ENCODE measurements around the gene MAMDC2.

Gene MAMDC2

DNA sequence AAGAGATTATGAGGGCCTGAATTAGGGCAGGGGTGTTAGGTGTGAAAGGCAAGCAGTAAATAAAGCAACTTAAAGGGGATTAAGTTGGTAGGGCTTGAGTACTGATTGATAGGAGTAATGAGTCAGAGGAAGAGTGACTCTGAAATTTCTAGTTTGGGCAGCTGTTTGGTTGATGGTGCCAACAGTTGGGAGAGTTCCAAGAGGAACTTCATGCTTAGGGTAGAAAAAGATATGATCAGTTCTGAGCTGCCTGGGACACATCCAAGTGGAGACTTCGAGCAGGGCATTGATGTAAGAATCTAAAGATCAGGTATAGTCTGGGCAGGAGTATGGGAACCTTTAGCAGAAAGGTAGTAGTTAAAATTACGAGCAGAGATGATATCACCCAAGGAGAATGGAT is 10.2 kb downstream of the MAMDC2 start:
- no peak overlapping the region for H3K23ac ChIP-seq (ENCODE audit: low read depth, low read length, poor library complexity)

GRCh38 chr9:70054521-70054920 is 10.9 kb downstream of the MAMDC2 start:
- Histone ChIP-seq H3K27me3 (ENCODE audit: control insufficient read depth in 3 of 3, insufficient read depth in 3 of 3, low read depth in 1 of 3, low read length in 3 of 3) (peaks cover 0 to 16% (median 0%) of the 10 kb centered on the region in 3 experiments), H2BK12ac (ENCODE audit: low read length) (no peak overlapping the region)

More for the DNA sequence above, 10.2 kb downstream of the MAMDC2 start:
- no peak overlapping the region for H4K8ac ChIP-seq (ENCODE audit: low read depth, low read length)
- H3K36me3 ChIP-seq (replicated peaks in 1 of 2; ENCODE audit: control insufficient read depth in 2 of 2, insufficient read depth in 2 of 2, low read length in 2 of 2) = peaks cover 0 to 3% of the 10 kb centered on the region in 2 donors
- no peak overlapping the region for H3K18ac ChIP-seq (ENCODE audit: low read length)
- H2BK5ac ChIP-seq (ENCODE audit: low read length) = no peak overlapping the region
- no peak overlapping the region for H2BK12ac ChIP-seq (ENCODE audit: low read length)
- H3K4me2 ChIP-seq (ENCODE audit: insufficient read depth, low read length, poor library complexity, severe bottlenecking) = no peak overlapping the region
- H3K27me3 ChIP-seq (ENCODE audit: control insufficient read depth in 3 of 3, insufficient read depth in 3 of 3, low read depth in 1 of 3, low read length in 3 of 3) = peaks cover 0 to 20% (median 0%) of the 10 kb centered on the region in 3 experiments
- H3K9me3 ChIP-seq (replicated peaks in 1 of 2; ENCODE audit: control insufficient read depth in 2 of 2, insufficient read depth in 1 of 2, low read depth in 1 of 2, low read length in 2 of 2) = no peaks in the 10 kb centered on the region
- H2BK120ac ChIP-seq (ENCODE audit: low read depth, low read length) = no peak overlapping the region
- H2BK15ac ChIP-seq (ENCODE audit: low read length) = no peak overlapping the region
- H3K4me1 ChIP-seq (ENCODE audit: control insufficient read depth in 2 of 2, insufficient read depth in 1 of 2, low read depth in 1 of 2, low read length in 2 of 2) = no peaks in the 10 kb centered on the region
- no peak overlapping the region for H3K27ac ChIP-seq (replicated peaks; ENCODE audit: low read length)
- no peak overlapping the region for H3K4me3 ChIP-seq (ENCODE audit: low read length in 2 of 2)
- H3K9ac ChIP-seq (ENCODE audit: low read depth, low read length, poor library complexity) = no peak overlapping the region
- H3K14ac ChIP-seq (ENCODE audit: low read length) = no peak overlapping the region
- H2AFZ ChIP-seq (ENCODE audit: low read length) = no peak overlapping the region
- no peak overlapping the region for H4K91ac ChIP-seq (ENCODE audit: low read depth, low read length, poor library complexity)
- H3K79me1 ChIP-seq (ENCODE audit: low read depth, low read length) = no peaks in the 10 kb centered on the region
- H2AK5ac ChIP-seq (ENCODE audit: low read depth, low read length) = no peak overlapping the region
- no peak for DNase-seq (ENCODE audit: low spot score)
- no peak overlapping the region for H3K4ac ChIP-seq (ENCODE audit: low read length)
- WGBS, 2 donors (ENCODE audit: extremely low coverage in 2 of 2, insufficient read length in 2 of 2, insufficient replicate concordance in 1 of 2) = no CpG with 5 or more reads among the region's 2 CpGs

DNA sequence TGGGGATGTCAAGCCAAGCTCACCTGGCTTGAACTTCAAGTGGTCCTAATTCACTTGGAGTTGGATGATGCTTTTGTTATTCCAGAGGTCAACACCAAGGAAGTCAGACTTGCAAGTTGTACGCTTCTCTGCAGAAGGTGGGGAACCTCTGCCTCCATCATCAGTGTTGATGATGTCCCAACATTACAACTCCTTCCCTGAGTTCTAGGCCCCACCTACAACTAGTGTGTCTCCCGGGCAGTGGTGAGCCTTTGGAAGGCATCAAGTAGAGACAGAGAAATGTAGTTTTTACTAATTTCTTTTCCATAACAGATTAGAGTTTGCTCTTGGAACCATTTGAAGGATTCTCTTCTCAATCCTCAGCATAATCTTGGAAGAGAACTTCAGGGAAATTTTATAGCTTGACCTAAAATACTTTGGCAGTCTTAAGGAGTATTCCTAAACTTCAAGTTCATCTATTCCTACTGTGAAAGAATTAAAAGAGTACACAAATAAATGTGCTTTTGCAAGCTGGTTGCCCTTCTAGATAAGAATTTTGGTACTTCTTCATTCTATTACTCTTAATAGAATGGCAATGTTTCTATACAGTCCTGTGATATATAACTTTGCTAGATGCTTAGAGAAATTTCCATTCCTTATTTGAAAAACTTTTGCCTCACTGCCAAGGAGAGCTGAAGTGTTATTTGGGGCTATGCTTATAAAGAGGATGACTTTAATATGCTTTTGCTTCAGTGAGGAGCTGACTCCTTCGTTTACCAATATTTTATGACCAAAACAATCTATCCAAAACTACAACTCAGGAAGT is 12.0 kb downstream of the MAMDC2 start:
- H3K23ac ChIP-seq (ENCODE audit: low read depth, low read length, poor library complexity) = no peak overlapping the region
- H3K18ac ChIP-seq (ENCODE audit: low read length) = no peak overlapping the region
- no peaks in the 10 kb centered on the region for H3K4me1 ChIP-seq (ENCODE audit: control insufficient read depth in 2 of 2, insufficient read depth in 1 of 2, low read depth in 1 of 2, low read length in 2 of 2)
- no peak overlapping the region for H3K4me2 ChIP-seq (ENCODE audit: insufficient read depth, low read length, poor library complexity, severe bottlenecking)
- H2AFZ ChIP-seq (ENCODE audit: low read length) = no peak overlapping the region
- peaks cover 0 to 2% of the 10 kb centered on the region in 2 donors for H3K36me3 ChIP-seq (replicated peaks in 1 of 2; ENCODE audit: control insufficient read depth in 2 of 2, insufficient read depth in 2 of 2, low read length in 2 of 2)
- no peak overlapping the region for H3K4me3 ChIP-seq (ENCODE audit: low read length in 2 of 2)
- DNase-seq (ENCODE audit: low spot score) = no peak
- WGBS, 2 donors (ENCODE audit: extremely low coverage in 2 of 2, insufficient read length in 2 of 2, insufficient replicate concordance in 1 of 2) = no CpG with 5 or more reads among the region's 3 CpGs
- H2BK5ac ChIP-seq (ENCODE audit: low read length) = no peak overlapping the region
- H3K27ac ChIP-seq (replicated peaks; ENCODE audit: low read length) = no peak overlapping the region
- no peak overlapping the region for H3K4ac ChIP-seq (ENCODE audit: low read length)
- no peaks in the 10 kb centered on the region for H3K79me1 ChIP-seq (ENCODE audit: low read depth, low read length)
- H3K14ac ChIP-seq (ENCODE audit: low read length) = no peak overlapping the region
- no peak overlapping the region for H4K8ac ChIP-seq (ENCODE audit: low read depth, low read length)
- no peaks in the 10 kb centered on the region for H3K9me3 ChIP-seq (replicated peaks in 1 of 2; ENCODE audit: control insufficient read depth in 2 of 2, insufficient read depth in 1 of 2, low read depth in 1 of 2, low read length in 2 of 2)
- no peak overlapping the region for H4K91ac ChIP-seq (ENCODE audit: low read depth, low read length, poor library complexity)
- no peak overlapping the region for H3K9ac ChIP-seq (ENCODE audit: low read depth, low read length, poor library complexity)
- no peak overlapping the region for H2BK15ac ChIP-seq (ENCODE audit: low read length)
- no peak overlapping the region for H2AK5ac ChIP-seq (ENCODE audit: low read depth, low read length)
- H3K27me3 ChIP-seq (ENCODE audit: control insufficient read depth in 3 of 3, insufficient read depth in 3 of 3, low read depth in 1 of 3, low read length in 3 of 3) = peaks cover 0 to 11% (median 0%) of the 10 kb centered on the region in 3 experiments
- H2BK12ac ChIP-seq (ENCODE audit: low read length) = no peak overlapping the region
- no peak overlapping the region for H2BK120ac ChIP-seq (ENCODE audit: low read depth, low read length)

More at GRCh38 chr9:70054521-70054920, 10.9 kb downstream of the MAMDC2 start:
- H4K91ac ChIP-seq (ENCODE audit: low read depth, low read length, poor library complexity) = no peak overlapping the region
- H3K9ac ChIP-seq (ENCODE audit: low read depth, low read length, poor library complexity) = no peak overlapping the region
- H4K8ac ChIP-seq (ENCODE audit: low read depth, low read length) = no peak overlapping the region
- no peaks in the 10 kb centered on the region for H3K4me1 ChIP-seq (ENCODE audit: control insufficient read depth in 2 of 2, insufficient read depth in 1 of 2, low read depth in 1 of 2, low read length in 2 of 2)
- no peak overlapping the region for H2AK5ac ChIP-seq (ENCODE audit: low read depth, low read length)
- no peak for DNase-seq (ENCODE audit: low spot score)
- H2BK120ac ChIP-seq (ENCODE audit: low read depth, low read length) = no peak overlapping the region
- H2BK15ac ChIP-seq (ENCODE audit: low read length) = no peak overlapping the region
- H2BK5ac ChIP-seq (ENCODE audit: low read length) = no peak overlapping the region
- 100% methylated on average over 1 of the region's 3 CpGs; no CpG with 5 or more reads in 1 of the 2 donors for WGBS, 2 donors (ENCODE audit: extremely low coverage in 2 of 2, insufficient read length in 2 of 2, insufficient replicate concordance in 1 of 2)
- no peak overlapping the region for H3K4me2 ChIP-seq (ENCODE audit: insufficient read depth, low read length, poor library complexity, severe bottlenecking)
- H3K4ac ChIP-seq (ENCODE audit: low read length) = no peak overlapping the region
- no peaks in the 10 kb centered on the region for H3K9me3 ChIP-seq (replicated peaks in 1 of 2; ENCODE audit: control insufficient read depth in 2 of 2, insufficient read depth in 1 of 2, low read depth in 1 of 2, low read length in 2 of 2)
- no peak overlapping the region for H2AFZ ChIP-seq (ENCODE audit: low read length)
- H3K23ac ChIP-seq (ENCODE audit: low read depth, low read length, poor library complexity) = no peak overlapping the region
- no peak overlapping the region for H3K14ac ChIP-seq (ENCODE audit: low read length)
- no peak overlapping the region for H3K18ac ChIP-seq (ENCODE audit: low read length)
- H3K27ac ChIP-seq (replicated peaks; ENCODE audit: low read length) = no peak overlapping the region
- peaks cover 0 to 3% of the 10 kb centered on the region in 2 donors for H3K36me3 ChIP-seq (replicated peaks in 1 of 2; ENCODE audit: control insufficient read depth in 2 of 2, insufficient read depth in 2 of 2, low read length in 2 of 2)
- H3K79me1 ChIP-seq (ENCODE audit: low read depth, low read length) = no peaks in the 10 kb centered on the region
- no peak overlapping the region for H3K4me3 ChIP-seq (ENCODE audit: low read length in 2 of 2)

DNA sequence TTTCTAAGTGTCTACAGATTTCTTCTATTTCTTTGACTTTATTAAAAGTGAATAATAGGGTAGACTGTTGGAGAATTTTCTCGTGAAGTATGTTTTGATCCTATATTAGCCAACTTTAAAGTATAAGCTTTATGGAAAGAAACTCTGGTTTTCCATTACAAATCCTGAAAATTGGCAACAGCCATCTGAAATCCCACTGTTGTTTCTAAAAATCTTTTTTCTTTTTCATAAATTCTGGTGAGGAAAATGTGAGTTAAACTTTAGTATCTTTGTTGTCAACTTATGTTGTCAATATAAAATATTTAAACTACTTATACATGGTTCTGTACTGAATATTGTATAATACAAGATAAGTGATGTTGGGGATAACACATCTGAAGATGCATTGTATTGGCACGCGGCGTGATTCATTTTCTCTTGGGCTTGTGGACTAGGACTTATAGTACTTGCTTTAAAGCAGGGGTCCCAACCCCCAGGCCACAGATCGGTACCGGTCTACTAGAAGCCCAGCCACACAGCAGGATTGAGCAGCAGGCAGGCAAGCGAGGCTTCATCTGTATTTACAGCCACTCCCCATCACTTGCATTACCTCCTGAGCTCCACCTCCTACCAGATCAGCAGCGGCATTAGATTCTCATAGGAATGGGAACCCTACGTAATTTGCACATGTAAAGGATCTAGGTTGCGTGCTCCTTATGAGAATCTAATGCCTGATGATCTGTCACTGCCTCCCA is 12.7 kb downstream of the MAMDC2 start:
- no peak overlapping the region for H2BK5ac ChIP-seq (ENCODE audit: low read length)
- H2AFZ ChIP-seq (ENCODE audit: low read length) = no peak overlapping the region
- H2AK5ac ChIP-seq (ENCODE audit: low read depth, low read length) = no peak overlapping the region
- no peak overlapping the region for H2BK12ac ChIP-seq (ENCODE audit: low read length)
- no peak overlapping the region for H3K18ac ChIP-seq (ENCODE audit: low read length)
- no peak overlapping the region for H3K14ac ChIP-seq (ENCODE audit: low read length)
- DNase-seq (ENCODE audit: low spot score) = no peak
- no CpG with 5 or more reads among the region's 10 CpGs for WGBS, 2 donors (ENCODE audit: extremely low coverage in 2 of 2, insufficient read length in 2 of 2, insufficient replicate concordance in 1 of 2)
- no peaks in the 10 kb centered on the region for H3K9me3 ChIP-seq (replicated peaks in 1 of 2; ENCODE audit: control insufficient read depth in 2 of 2, insufficient read depth in 1 of 2, low read depth in 1 of 2, low read length in 2 of 2)
- no peaks in the 10 kb centered on the region for H3K4me1 ChIP-seq (ENCODE audit: control insufficient read depth in 2 of 2, insufficient read depth in 1 of 2, low read depth in 1 of 2, low read length in 2 of 2)
- no peak overlapping the region for H3K23ac ChIP-seq (ENCODE audit: low read depth, low read length, poor library complexity)
- no peak overlapping the region for H3K4me2 ChIP-seq (ENCODE audit: insufficient read depth, low read length, poor library complexity, severe bottlenecking)
- peaks cover 3% of the 10 kb centered on the region for H3K79me1 ChIP-seq (ENCODE audit: low read depth, low read length)
- H3K36me3 ChIP-seq (replicated peaks in 1 of 2; ENCODE audit: control insufficient read depth in 2 of 2, insufficient read depth in 2 of 2, low read length in 2 of 2) = peaks cover 0 to 2% of the 10 kb centered on the region in 2 donors
- no peak overlapping the region for H3K27ac ChIP-seq (replicated peaks; ENCODE audit: low read length)
- no peak overlapping the region for H2BK15ac ChIP-seq (ENCODE audit: low read length)
- H2BK120ac ChIP-seq (ENCODE audit: low read depth, low read length) = no peak overlapping the region
- H3K4me3 ChIP-seq (ENCODE audit: low read length in 2 of 2) = no peak overlapping the region
- H4K91ac ChIP-seq (ENCODE audit: low read depth, low read length, poor library complexity) = no peak overlapping the region
- no peak overlapping the region for H3K4ac ChIP-seq (ENCODE audit: low read length)
- no peak overlapping the region for H4K8ac ChIP-seq (ENCODE audit: low read depth, low read length)
- H3K27me3 ChIP-seq (ENCODE audit: control insufficient read depth in 3 of 3, insufficient read depth in 3 of 3, low read depth in 1 of 3, low read length in 3 of 3) = peaks cover 0 to 5% (median 0%) of the 10 kb centered on the region in 3 experiments
- H3K9ac ChIP-seq (ENCODE audit: low read depth, low read length, poor library complexity) = no peak overlapping the region
